Peyer's patch (tissue), 4 donors: ENCODE results near the gene MYDGF.

ENCODE experiments used
- POLR2A ChIP-seq, 2 donors: fragments of 450-650 bp; IDR thresholded peaks; one replicate each; pipeline ENCODE4 v1.5.1; 2017; ENCODE audit warnings: antibody characterized with exemption in 2 of 2, mild to moderate bottlenecking in 2 of 2, moderate library complexity in 2 of 2
- TF ChIP-seq, protein P1 (sequence below), 6 experiments: fragments of 450-650 bp in 4 of 6; fragments of 200-600 bp in 2 of 6; sonication (generic) in 1 of 6; IDR thresholded peaks; one replicate each; pipeline ENCODE4 v1.5.1; 2017 to 2019; ENCODE audit warnings: antibody characterized with exemption in 6 of 6, mild to moderate bottlenecking in 3 of 6, moderate library complexity in 1 of 6

GRCh38 chr19:4664642-4665041 is 5.5 kb downstream of the MYDGF start:
- no peak for TF ChIP-seq POLR2A (IDR thresholded peaks at IDR 0.05)
- TF ChIP-seq, protein P1, sequence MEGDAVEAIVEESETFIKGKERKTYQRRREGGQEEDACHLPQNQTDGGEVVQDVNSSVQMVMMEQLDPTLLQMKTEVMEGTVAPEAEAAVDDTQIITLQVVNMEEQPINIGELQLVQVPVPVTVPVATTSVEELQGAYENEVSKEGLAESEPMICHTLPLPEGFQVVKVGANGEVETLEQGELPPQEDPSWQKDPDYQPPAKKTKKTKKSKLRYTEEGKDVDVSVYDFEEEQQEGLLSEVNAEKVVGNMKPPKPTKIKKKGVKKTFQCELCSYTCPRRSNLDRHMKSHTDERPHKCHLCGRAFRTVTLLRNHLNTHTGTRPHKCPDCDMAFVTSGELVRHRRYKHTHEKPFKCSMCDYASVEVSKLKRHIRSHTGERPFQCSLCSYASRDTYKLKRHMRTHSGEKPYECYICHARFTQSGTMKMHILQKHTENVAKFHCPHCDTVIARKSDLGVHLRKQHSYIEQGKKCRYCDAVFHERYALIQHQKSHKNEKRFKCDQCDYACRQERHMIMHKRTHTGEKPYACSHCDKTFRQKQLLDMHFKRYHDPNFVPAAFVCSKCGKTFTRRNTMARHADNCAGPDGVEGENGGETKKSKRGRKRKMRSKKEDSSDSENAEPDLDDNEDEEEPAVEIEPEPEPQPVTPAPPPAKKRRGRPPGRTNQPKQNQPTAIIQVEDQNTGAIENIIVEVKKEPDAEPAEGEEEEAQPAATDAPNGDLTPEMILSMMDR (IDR thresholded peaks at IDR 0.05), result no peak
